IPS-20b (cell line): ENCODE measurements around the gene TEX22.

Experiments
- H3K27ac ChIP-seq: one replicate; pipeline ENCODE4 v1.5.1; 2013; ENCODE audit warnings: low read length
- H3K27me3 ChIP-seq: 2 replicates; pipeline ENCODE4 v1.6.1; 2013; ENCODE audit warnings: mild to moderate bottlenecking, low read length, inconsistent platforms; ENCODE audit not compliant: insufficient read depth
- H3K36me3 ChIP-seq: 2 replicates; pipeline ENCODE4 v1.6.1; 2013; ENCODE audit warnings: low read depth, mild to moderate bottlenecking, inconsistent platforms, low read length, moderate library complexity; ENCODE audit not compliant: insufficient read depth
- H3K4me1 ChIP-seq: 2 replicates; pipeline ENCODE4 v1.6.1; 2013; ENCODE audit warnings: mild to moderate bottlenecking, control low read depth, inconsistent platforms, low read length, moderate library complexity; ENCODE audit not compliant: insufficient read depth
- H3K4me3 ChIP-seq: 2 replicates; pipeline ENCODE4 v1.5.1; 2013; ENCODE audit warnings: mild to moderate bottlenecking, low read length, inconsistent platforms
- H3K9ac ChIP-seq: 2 replicates; pipeline ENCODE4 v1.6.1; 2013; ENCODE audit warnings: low read depth, mild to moderate bottlenecking, inconsistent platforms, low read length, moderate library complexity
- H3K9me3 ChIP-seq: 2 replicates; pipeline ENCODE4 v1.6.1; 2013; ENCODE audit warnings: mild to moderate bottlenecking, low read depth, low read length, inconsistent platforms; ENCODE audit not compliant: insufficient read depth

TEX22 gene

DNA sequence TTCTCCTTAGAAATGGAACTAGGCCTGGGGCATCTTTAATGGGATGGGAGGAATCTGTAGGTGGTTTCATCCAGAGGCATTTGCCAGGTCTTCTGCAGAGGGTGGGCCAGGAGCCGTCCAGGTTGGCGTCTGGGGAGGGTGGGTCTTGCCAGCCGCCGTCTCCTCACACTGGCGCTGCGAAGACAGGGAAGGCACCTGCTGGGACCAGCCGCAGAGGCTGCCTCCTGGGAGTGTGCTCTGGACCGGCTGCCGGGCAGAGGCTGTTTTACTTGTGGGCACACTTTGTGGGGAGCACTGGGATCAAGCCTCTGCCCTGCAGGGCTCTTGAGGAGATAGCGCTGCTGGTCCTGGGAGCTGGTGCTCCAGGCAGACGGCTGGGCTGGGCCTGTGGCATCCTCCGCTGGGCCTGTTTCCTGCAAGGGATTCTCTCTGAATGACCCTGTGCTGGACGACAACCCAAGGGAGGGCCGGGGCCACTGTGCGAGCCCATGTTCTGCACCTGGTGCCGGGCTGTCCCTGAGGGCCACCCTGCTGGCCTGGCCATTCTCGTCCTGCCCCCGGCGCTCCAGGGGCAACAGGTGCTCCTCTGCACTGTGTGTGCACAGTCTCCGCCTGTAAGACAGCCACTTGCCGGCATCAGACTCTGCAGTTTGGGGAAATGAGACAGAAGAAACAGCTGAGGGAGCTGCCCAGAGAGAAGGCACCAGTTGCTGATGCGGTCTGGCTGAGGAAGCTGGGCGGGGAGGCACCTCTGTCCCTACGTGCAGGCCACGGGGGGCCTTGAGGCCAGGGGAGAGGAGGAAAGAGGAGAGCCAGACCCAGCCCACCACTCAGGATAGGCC is 10.0 kb upstream of the TEX22 start:
- Histone ChIP-seq H3K36me3 (peaks cover 5% of the 10 kb centered on the region; the same call in 1 of the 2 replicates), H3K9me3 (no peaks in the 10 kb centered on the region), H3K27me3 (no peaks in the 10 kb centered on the region), H3K9ac (no peak overlapping the region), H3K4me1 (no peaks in the 10 kb centered on the region), H3K27ac (no peak overlapping the region), H3K4me3 (no peak overlapping the region)

DNA sequence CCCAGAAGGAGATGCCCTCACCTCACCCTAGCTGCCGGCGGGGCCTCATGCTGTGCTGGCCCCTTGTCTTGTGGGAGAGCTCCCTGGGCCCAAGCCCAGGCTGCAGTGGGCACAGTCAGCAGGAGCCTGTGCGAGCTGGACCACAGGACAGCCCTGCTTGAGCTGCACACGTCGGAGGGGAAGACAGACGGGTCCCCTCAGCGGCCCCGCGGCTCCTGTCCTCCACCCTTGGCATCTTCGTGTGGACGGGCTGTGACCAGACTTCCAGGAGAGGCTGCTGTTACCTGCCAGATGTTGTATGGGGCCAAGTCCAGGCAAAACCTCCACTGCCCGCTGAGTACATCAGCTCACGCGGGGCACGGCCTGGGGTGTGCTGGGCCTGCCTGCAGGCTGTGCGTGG is 9.4 kb upstream of the TEX22 start:
- no peak overlapping the region for H3K9ac ChIP-seq
- H3K4me1 ChIP-seq, result no peaks in the 10 kb centered on the region
- H3K27me3 ChIP-seq, result no peaks in the 10 kb centered on the region
- no peaks in the 10 kb centered on the region for H3K9me3 ChIP-seq
- peaks cover under 1% of the 10 kb centered on the region; the same call in 1 of the 2 replicates for H3K36me3 ChIP-seq
- H3K27ac ChIP-seq, result no peak overlapping the region
- no peak overlapping the region for H3K4me3 ChIP-seq

DNA sequence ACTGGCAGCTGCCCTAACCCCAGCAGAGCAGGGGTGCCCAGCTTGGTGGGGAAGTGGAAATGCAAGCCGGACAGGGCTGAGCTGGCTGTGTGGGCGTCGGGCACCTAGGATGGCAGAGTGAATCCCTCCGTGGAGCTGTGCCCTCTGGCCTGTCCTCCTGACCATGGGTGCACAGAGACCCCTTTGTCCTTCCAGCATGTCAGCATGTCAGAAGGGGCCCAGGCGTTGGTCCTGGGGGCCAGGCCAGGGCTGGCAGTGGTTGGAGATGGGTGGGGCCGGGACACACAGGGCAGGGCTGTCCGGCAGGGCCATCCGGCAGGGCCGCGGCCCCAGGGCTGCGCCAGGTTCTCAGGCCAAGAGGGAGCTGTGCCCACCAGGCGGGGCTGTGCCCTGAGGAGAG is 8.8 kb upstream of the TEX22 start:
- H3K27ac ChIP-seq, result no peak overlapping the region
- no peaks in the 10 kb centered on the region for H3K27me3 ChIP-seq
- H3K4me1 ChIP-seq, result no peaks in the 10 kb centered on the region
- H3K36me3 ChIP-seq, result no peaks in the 10 kb centered on the region
- no peak overlapping the region for H3K4me3 ChIP-seq
- no peak overlapping the region for H3K9ac ChIP-seq
- no peaks in the 10 kb centered on the region for H3K9me3 ChIP-seq

DNA sequence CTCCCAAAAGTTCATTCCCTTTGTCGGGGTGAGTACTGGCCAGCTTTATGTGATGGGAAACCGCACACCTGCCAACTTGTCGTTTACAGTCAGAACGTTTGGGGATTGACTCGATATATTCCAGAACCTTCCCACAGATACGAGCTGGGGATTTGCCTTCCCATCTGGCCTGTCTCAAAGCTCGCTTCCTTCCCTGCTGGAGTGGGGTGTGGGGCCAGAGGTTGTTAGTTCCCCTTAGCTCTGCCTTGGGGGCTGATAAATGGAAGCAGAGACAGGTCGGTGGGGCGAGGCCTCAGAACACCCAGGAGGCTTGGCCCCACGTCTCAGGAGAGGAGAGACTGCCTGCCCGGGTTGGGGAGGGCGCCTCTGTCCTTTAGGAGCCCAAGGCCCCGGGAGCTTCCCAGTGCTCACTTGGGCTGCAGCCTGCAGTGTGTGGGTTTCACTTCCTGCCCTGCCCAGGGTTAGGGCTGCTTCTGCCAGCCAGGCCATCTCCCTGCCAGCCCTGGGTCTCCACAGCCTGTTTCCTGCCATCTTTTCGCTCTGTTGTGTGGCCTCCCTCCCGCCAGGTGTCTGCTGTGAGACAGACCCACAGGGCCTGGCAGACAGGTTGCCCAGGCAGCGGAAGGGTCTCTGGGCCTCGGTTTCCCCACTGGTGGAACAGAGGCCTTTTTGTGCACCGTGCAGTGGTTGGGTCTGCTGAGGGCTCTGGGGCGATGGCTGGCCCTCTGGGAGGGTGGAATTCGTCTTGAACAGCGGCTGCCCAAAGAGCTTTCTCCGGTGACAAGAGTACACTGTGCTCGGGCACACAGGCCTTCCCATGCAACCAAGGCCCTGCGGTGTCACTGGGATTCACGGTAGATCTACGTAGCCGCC is 8.1 kb upstream of the TEX22 start:
- Histone ChIP-seq H3K27me3 (no peaks in the 10 kb centered on the region), H3K4me3 (no peak overlapping the region), H3K36me3 (no peaks in the 10 kb centered on the region), H3K9me3 (no peaks in the 10 kb centered on the region), H3K27ac (no peak overlapping the region), H3K9ac (no peak overlapping the region), H3K4me1 (no peaks in the 10 kb centered on the region)

DNA sequence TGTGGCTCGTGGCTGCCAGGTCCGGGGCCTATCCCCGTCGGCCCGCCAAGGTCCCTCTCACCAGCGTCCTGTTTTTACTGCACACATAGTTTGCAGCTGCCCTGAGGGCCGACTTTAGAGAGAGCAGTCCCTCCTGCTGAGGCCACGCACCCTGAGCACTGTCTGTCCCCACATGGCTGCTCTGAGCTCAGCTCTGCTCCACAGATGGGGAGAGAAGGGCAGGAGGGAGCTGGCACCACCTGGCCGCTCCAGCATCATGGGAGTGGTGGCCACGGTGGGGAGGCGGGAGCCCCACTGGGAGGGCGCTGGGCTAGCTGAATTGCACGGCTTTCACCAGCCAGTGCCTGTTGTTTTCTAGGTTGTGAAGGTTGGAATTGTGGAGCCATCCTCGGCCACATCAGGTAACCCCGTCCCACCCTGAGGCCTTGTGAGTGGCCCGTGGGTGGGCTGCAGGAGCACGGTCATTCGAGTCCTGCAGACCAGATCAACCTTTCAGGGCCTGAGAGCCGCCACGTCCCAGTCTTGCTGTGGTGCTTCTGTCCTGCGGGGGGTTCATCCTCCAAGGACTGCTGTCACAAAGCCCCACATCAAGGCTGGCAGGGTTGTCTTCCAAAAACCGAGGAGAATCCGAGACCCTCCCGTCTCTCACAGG is 7.4 kb upstream of the TEX22 start:
- no peaks in the 10 kb centered on the region for H3K9me3 ChIP-seq
- H3K27ac ChIP-seq, result no peak overlapping the region
- no peak overlapping the region for H3K9ac ChIP-seq
- H3K36me3 ChIP-seq, result no peaks in the 10 kb centered on the region
- no peak overlapping the region for H3K4me3 ChIP-seq
- no peaks in the 10 kb centered on the region for H3K4me1 ChIP-seq
- no peaks in the 10 kb centered on the region for H3K27me3 ChIP-seq

GRCh38 chr14:105391541-105391940 is 6.8 kb upstream of the TEX22 start:
- no peaks in the 10 kb centered on the region for H3K36me3 ChIP-seq
- H3K4me1 ChIP-seq, result no peaks in the 10 kb centered on the region
- H3K4me3 ChIP-seq, result no peak overlapping the region
- H3K9ac ChIP-seq, result no peak overlapping the region
- H3K27ac ChIP-seq, result no peak overlapping the region
- no peaks in the 10 kb centered on the region for H3K9me3 ChIP-seq
- H3K27me3 ChIP-seq, result no peaks in the 10 kb centered on the region

DNA sequence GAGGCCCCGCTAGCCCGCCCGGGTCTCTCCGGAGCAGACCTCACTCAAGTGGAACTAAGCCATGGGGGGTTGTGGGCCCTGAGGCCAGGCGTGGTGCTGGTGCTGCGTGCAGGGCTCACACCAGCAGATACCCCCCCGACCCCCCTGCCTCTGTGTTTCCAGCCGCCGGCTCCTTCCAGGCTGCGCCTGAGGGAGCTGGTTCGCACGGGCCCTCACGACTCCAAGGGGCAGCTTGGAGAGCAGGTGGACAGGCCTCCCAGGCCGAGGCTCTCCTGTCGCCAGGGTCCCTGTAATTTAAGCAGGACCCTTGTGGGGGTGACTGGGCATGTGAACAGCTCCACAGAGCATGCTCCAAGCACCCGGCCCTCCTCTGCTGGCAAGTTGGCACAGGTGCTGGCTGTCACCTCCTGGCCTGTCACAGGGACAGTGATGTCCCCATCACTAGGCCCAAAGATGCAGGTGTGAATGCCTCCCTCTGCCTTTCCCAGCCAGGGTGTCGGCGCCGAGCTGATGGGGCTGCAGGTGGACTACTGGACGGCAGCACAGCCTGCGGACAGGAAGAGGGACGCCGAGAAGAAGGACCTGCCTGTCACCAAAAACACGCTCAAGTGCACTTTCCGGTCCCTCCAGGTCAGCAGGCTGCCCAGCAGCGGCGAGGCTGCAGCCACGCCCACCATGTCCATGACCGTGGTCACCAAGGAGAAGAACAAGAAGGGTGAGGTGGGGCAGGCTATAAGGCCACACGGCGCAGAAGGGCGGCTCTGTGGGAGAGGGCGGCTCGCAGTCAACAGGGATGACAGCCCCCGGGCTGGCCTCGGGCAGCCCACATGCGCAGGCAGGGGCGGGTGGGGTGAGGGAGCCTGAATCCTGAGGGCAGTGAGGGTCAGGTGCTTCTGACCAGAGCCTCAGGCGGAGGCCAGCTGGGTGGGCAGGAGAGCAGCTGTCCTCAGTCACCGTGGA is 5.9 kb upstream of the TEX22 start:
- H3K9me3 ChIP-seq, result no peaks in the 10 kb centered on the region
- no peak overlapping the region for H3K27ac ChIP-seq
- no peak overlapping the region for H3K9ac ChIP-seq
- no peaks in the 10 kb centered on the region for H3K36me3 ChIP-seq
- H3K4me3 ChIP-seq, result no peak overlapping the region
- no peaks in the 10 kb centered on the region for H3K4me1 ChIP-seq
- H3K27me3 ChIP-seq, result peaks cover 6% of the 10 kb centered on the region; the same call in 1 of the 2 replicates

- no peak overlapping the region for H3K4me3 ChIP-seq
- H3K9me3 ChIP-seq, result 0 out of 2 replicates have a peak, but pooled peaks cover 5% of the 10 kb centered on the region
- H3K9ac ChIP-seq, result no peak overlapping the region
- H3K27ac ChIP-seq, result no peak overlapping the region
- H3K27me3 ChIP-seq, result peaks cover 12% of the 10 kb centered on the region; the same call in 1 of the 2 replicates
- no peaks in the 10 kb centered on the region for H3K36me3 ChIP-seq
- no peaks in the 10 kb centered on the region for H3K4me1 ChIP-seq
Observed at GRCh38 chr14:105393151-105393550, 5.2 kb upstream of the TEX22 start.

DNA sequence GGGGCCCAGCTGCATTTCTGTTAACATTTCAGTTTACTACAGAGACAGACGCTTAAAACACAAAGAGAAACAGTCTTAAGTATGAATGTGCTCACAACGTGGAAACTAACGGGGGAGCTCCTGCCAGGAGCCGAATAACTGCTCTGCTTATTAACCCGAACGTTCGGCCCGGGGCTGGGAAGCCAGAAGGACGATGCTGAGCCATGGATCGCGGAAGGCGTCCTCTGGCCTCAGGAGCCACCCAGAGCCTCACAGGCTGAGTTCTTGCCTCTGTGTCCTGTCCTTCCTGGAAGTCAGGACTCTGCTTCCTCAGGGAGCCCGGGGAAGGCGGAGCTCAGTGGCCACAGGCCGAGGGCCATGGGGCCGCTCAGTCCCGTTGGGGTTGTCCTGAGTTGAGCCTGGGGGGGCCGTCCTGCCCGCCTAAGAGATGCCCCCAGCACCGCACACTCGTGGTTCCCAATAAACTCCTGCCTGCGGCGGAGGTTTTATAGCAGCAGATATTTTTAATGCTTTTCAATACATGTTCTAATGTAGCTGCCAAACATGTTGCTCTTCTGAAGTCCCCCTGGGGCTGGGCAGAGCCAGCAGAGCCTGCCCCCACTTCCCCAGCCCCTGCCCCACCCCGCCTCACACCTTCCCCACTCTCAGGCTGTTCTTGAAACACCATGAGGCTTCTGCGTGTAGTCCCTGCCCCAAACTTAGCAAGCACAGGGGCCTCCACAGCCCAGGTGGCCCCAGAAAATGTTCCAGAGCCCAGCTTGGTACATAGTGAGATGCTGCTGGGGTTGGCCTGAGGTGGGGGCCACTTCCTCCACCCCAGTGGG is 3.4 kb upstream of the TEX22 start:
- H3K9ac ChIP-seq, result no peak overlapping the region
- H3K27ac ChIP-seq, result no peak overlapping the region
- H3K4me1 ChIP-seq, result no peaks in the 10 kb centered on the region
- no peak overlapping the region for H3K4me3 ChIP-seq
- peaks cover 12% of the 10 kb centered on the region; the same call in 1 of the 2 replicates for H3K27me3 ChIP-seq
- peaks cover 16% of the 10 kb centered on the region; the same call in 1 of the 2 replicates for H3K9me3 ChIP-seq
- 0 out of 2 replicates have a peak, but pooled peaks cover 6% of the 10 kb centered on the region for H3K36me3 ChIP-seq

- Histone ChIP-seq H3K9me3 (peaks cover 21% of the 10 kb centered on the region), H3K27me3 (peaks cover 12% of the 10 kb centered on the region; the same call in 1 of the 2 replicates), H3K9ac (no peak overlapping the region), H3K36me3 (peaks cover 12% of the 10 kb centered on the region), H3K27ac (no peak overlapping the region), H3K4me3 (no peak overlapping the region), H3K4me1 (no peaks in the 10 kb centered on the region)
Observed at GRCh38 chr14:105395538-105395854, 2.8 kb upstream of the TEX22 start.
